K562 (cell line): ENCODE results near the gene MOGAT2. TPM values are rescaled to one million over a fixed set of nuclear protein-coding genes. Genes with fewer than 3 reads are reported as not detected.

ENCODE experiments used
- BRF2 ChIP-seq: IDR thresholded peaks from 3 replicates; pipeline ENCODE4 v1.6.1; 2011; ENCODE audit warnings: borderline replicate concordance, mild to moderate bottlenecking; ENCODE audit not compliant: insufficient read length, insufficient read depth
- CEBPG ChIP-seq, 3 experiments: fragments of 200-800 bp in 1 of 3; sonication (Bioruptor generic) in 1 of 3; sonication (generic) in 1 of 3; formaldehyde crosslinking in 1 of 3; IDR thresholded peaks in 2 of 3; conservative IDR thresholded peaks in 1 of 3; 2 replicates each; pipeline versions ENCODE4 v1.6.1 to v1.8.0; 2016 to 2022; ENCODE audit warnings: missing compliant biosample characterization in 2 of 3, missing genetic modification characterization in 2 of 3, mild to moderate bottlenecking in 1 of 3, missing genetic modification reagents in 1 of 3
- CREB1 ChIP-seq, 2 experiments: sonication (generic) in 1 of 2; formaldehyde crosslinking in 1 of 2; IDR thresholded peaks; 2 replicates each; pipeline versions ENCODE4 v1.6.1 to v1.8.0; 2012 to 2022; ENCODE audit warnings: inconsistent platforms in 1 of 2, mild to moderate bottlenecking in 1 of 2, missing genetic modification reagents in 1 of 2, moderate library complexity in 1 of 2
- HDGF ChIP-seq: fragments of 450-650 bp; IDR thresholded peaks from 2 replicates; pipeline ENCODE4 v1.6.1; 2016
- LCOR ChIP-seq: sonication (generic); formaldehyde crosslinking; IDR thresholded peaks from 2 replicates; pipeline ENCODE4 v1.8.0; 2022; ENCODE audit warnings: mild to moderate bottlenecking, missing genetic modification reagents
- MIER1 ChIP-seq: fragments of 450-650 bp; IDR thresholded peaks from 2 replicates; pipeline ENCODE4 v1.6.1; 2016; ENCODE audit warnings: antibody characterized with exemption, mild to moderate bottlenecking, low read depth
- MYC ChIP-seq, 2 experiments: fragments of 250-450 bp in 1 of 2; sonication (Bioruptor Pico) in 1 of 2; IDR thresholded peaks; 2 replicates each; pipeline versions ENCODE4 v1.5.1 to v1.6.1; 2012 to 2021; ENCODE audit warnings: low read depth in 2 of 2, borderline replicate concordance in 1 of 2, improper control_type of control experiment in 1 of 2, low read length in 1 of 2, mild to moderate bottlenecking in 1 of 2, moderate library complexity in 1 of 2
- NR2C1 ChIP-seq, 2 experiments: fragments of 450-650 bp; IDR thresholded peaks; 2 replicates each; pipeline ENCODE4 v1.6.1; 2017; ENCODE audit warnings: mild to moderate bottlenecking in 2 of 2, antibody characterized with exemption in 1 of 2, inconsistent platforms in 1 of 2, missing compliant biosample characterization in 1 of 2, missing genetic modification characterization in 1 of 2
- NR4A1 ChIP-seq, 2 experiments: fragments of 250-450 bp in 1 of 2; fragments of 450-650 bp in 1 of 2; sonication (Bioruptor Pico) in 1 of 2; IDR thresholded peaks; 2 replicates each; pipeline versions ENCODE4 v1.4.0 to v1.6.1; 2016 to 2020; ENCODE audit warnings: mild to moderate bottlenecking in 2 of 2, missing compliant biosample characterization in 1 of 2, missing genetic modification characterization in 1 of 2, moderate library complexity in 1 of 2
- POLR2AphosphoS2 ChIP-seq: IDR thresholded peaks from 2 replicates; pipeline ENCODE4 v1.6.1; 2012; ENCODE audit warnings: low read length, improper control_type of control experiment
- SOX6 ChIP-seq: fragments of 450-650 bp; IDR thresholded peaks from 2 replicates; pipeline ENCODE4 v1.6.1; 2014; ENCODE audit warnings: mild to moderate bottlenecking
- SRSF1 ChIP-seq: fragments of 200-400 bp; formaldehyde crosslinking; IDR thresholded peaks from 2 replicates; pipeline ENCODE4 v1.6.1; 2017; ENCODE audit warnings: mild to moderate bottlenecking, low read depth, low read length, moderate library complexity
- XRCC4 ChIP-seq: IDR thresholded peaks from one replicate; pipeline ENCODE4 v1.6.1; 2011; ENCODE audit not compliant: insufficient read depth, insufficient read length; ENCODE audit errors: extremely low read depth
- ZEB2 ChIP-seq: fragments of 450-650 bp; IDR thresholded peaks from 2 replicates; pipeline ENCODE4 v1.6.1; 2016
- ZFP36 ChIP-seq: fragments of 150-350 bp; IDR thresholded peaks from 2 replicates; pipeline ENCODE4 v1.6.1; 2018; ENCODE audit warnings: low read length, low read depth; ENCODE audit not compliant: partially characterized antibody
- ZNF239 ChIP-seq: fragments of 250-450 bp; sonication (Bioruptor Pico); IDR thresholded peaks from 2 replicates; pipeline ENCODE4 v1.4.0; 2020; ENCODE audit warnings: mild to moderate bottlenecking
- polyA plus RNA-seq, 8 experiments: library from polyadenylated mRNA; depleted of rRNA in 4 of 8; stranded (reverse) in 5 of 8; unstranded in 3 of 8; fragments of >200 nt; fragmentation: Nextera tagmentation in 2 of 8; fragmentation: Illumina TruSeq in 1 of 8; extraction: Ambion mirVana in 2 of 8; extraction: Trizol in 1 of 8; gene quantifications; 2 replicates each; pipeline versions ENCODE4 v1.2.1 to v1.2.3, GENCODE V29; 2011 to 2014; ENCODE audit warnings: inconsistent platforms in 1 of 8, missing spikeins in 1 of 8
- total RNA-seq, 7 experiments: library from RNA; depleted of rRNA in 6 of 7; stranded (reverse); fragments of >200 nt in 6 of 7; fragmentation: Illumina TruSeq in 2 of 7; extraction: Trizol in 2 of 7; gene quantifications; 2 replicates each; pipeline versions ENCODE4 v1.2.1 to v1.2.3, GENCODE V29; 2011 to 2021; ENCODE audit warnings: low replicate concordance in 1 of 7
- TF ChIP-seq, protein P1 (sequence below): fragments of 250-450 bp; sonication (Bioruptor Pico); IDR thresholded peaks from 2 replicates; pipeline ENCODE4 v1.5.0; 2021; ENCODE audit warnings: mild to moderate bottlenecking, moderate library complexity
- TF ChIP-seq, protein P2 (sequence below): fragments of 200-800 bp; sonication (Bioruptor generic); IDR thresholded peaks from 2 replicates; pipeline ENCODE4 v1.6.1; 2017; ENCODE audit warnings: missing genetic modification characterization, missing compliant biosample characterization
- TF ChIP-seq, protein P3 (sequence below): sonication (generic); IDR thresholded peaks from 2 replicates; pipeline ENCODE4 v1.6.1; 2016

Gene MOGAT2
- total and polyA plus RNA-seq, 9 of the 15 experiments (the other 6 are each of a cell fraction or from before 2014, with no cell fraction given): 0.09 TPM; not detected in 7

- TF ChIP-seq, protein P1, sequence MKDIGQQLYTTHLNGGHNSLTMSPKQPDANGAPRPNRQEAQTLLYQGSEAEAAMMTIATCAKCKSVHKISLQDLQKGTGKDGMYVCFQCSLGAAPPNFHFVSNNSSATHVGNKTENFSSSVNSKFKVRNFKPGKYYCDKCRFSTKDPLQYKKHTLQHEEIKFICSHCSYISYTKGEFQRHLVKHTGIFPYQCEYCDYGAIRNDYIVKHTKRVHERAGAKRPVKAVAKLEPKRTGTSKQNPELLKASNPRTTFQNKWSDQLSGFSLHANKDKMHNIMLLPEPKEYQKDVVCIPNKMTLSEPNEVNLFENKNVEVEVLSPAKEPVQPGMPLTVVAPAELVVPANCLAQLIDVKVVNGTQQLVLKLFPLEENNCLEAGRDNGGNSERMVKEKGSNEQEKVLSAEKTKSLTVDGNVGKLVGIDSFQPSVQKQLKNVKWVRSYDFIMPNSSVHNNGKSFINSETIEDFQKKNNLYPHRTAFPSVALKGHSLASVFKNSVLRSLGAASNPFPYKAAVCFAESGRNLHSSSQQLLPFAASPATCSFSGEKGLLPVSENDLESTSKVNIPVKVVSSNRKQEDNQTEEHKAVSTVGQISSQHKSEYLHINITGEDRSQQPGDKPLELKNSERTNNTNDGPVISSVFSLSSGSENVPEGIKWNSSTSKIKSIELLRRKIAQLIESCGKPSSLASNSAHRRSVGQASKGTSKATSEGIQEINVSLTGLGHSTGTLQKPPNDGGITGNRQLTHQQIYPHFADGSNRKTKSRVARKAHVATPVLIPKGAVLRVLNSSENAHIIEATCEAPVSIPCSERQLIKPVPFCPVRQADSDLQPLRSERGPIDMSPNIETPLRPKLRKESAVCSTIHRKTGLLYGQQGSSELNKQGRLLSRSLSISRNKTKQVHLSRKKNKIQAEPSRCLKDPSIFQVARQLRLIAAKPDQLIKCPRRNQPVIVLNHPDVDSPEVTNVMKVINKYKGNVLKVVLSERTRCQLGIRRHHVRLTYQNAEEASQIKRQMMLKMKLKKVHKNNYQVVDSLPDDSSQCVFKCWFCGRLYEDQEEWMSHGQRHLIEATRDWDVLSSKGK (CRISPR knock-in tag): no peak
- TF ChIP-seq ZNF239 (CRISPR knock-in tag) (no peak), SOX6 (0 out of 2 replicates have a peak, but pooled peaks have one; percentile 30), CREB1 (IDR thresholded peaks at IDR 0.05) (no peak), CREB1 (CRISPR knock-in tag; IDR thresholded peaks at IDR 0.05) (no peak; the same call in 1 of the 2 replicates), SRSF1 (no peak), HDGF (no peak), ZFP36 (peak; percentile 26), MIER1 (no peak), XRCC4 (no peak), LCOR (CRISPR knock-in tag) (no peak), BRF2 (no peak), MYC (IDR thresholded peaks at IDR 0.05; ENCODE audit: low read depth, low read length) (peak; percentile 39), MYC (CRISPR knock-in tag; IDR thresholded peaks at IDR 0.05; ENCODE audit: borderline replicate concordance, low read depth) (no peak), NR4A1 (CRISPR knock-in tag; IDR thresholded peaks at IDR 0.05) (no peak), NR4A1 (tag; IDR thresholded peaks at IDR 0.05) (peak; percentile 79), CEBPG (CRISPR knock-in tag; IDR thresholded peaks at IDR 0.05) (no peak), CEBPG (tag; conservative IDR thresholded peaks at IDR 0.05 in 1 of 2, IDR thresholded peaks at IDR 0.05 in 1 of 2) (no peak), POLR2AphosphoS2 (no peak), NR2C1 (IDR thresholded peaks at IDR 0.05) (peak; percentile 39; the same call in 1 of the 2 replicates), NR2C1 (tag; IDR thresholded peaks at IDR 0.05) (peak; percentile 45; the same call in 1 of the 2 replicates), ZEB2 (peak; percentile 63)
- TF ChIP-seq, protein P2, sequence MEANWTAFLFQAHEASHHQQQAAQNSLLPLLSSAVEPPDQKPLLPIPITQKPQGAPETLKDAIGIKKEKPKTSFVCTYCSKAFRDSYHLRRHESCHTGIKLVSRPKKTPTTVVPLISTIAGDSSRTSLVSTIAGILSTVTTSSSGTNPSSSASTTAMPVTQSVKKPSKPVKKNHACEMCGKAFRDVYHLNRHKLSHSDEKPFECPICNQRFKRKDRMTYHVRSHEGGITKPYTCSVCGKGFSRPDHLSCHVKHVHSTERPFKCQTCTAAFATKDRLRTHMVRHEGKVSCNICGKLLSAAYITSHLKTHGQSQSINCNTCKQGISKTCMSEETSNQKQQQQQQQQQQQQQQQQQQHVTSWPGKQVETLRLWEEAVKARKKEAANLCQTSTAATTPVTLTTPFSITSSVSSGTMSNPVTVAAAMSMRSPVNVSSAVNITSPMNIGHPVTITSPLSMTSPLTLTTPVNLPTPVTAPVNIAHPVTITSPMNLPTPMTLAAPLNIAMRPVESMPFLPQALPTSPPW (CRISPR knock-in tag): peak; percentile 42; the same call in 1 of the 2 replicates
- TF ChIP-seq, protein P3, sequence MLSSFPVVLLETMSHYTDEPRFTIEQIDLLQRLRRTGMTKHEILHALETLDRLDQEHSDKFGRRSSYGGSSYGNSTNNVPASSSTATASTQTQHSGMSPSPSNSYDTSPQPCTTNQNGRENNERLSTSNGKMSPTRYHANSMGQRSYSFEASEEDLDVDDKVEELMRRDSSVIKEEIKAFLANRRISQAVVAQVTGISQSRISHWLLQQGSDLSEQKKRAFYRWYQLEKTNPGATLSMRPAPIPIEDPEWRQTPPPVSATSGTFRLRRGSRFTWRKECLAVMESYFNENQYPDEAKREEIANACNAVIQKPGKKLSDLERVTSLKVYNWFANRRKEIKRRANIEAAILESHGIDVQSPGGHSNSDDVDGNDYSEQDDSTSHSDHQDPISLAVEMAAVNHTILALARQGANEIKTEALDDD: 0 out of 2 replicates have a peak, but pooled peaks have one; percentile 15
Measured at GRCh38 chr11:75689863-75690609, 27.6 kb upstream of the MOGAT2 start (continued).
